ENCODE measurements around the gene PRPF8.

The PRPF8 gene

DNA sequence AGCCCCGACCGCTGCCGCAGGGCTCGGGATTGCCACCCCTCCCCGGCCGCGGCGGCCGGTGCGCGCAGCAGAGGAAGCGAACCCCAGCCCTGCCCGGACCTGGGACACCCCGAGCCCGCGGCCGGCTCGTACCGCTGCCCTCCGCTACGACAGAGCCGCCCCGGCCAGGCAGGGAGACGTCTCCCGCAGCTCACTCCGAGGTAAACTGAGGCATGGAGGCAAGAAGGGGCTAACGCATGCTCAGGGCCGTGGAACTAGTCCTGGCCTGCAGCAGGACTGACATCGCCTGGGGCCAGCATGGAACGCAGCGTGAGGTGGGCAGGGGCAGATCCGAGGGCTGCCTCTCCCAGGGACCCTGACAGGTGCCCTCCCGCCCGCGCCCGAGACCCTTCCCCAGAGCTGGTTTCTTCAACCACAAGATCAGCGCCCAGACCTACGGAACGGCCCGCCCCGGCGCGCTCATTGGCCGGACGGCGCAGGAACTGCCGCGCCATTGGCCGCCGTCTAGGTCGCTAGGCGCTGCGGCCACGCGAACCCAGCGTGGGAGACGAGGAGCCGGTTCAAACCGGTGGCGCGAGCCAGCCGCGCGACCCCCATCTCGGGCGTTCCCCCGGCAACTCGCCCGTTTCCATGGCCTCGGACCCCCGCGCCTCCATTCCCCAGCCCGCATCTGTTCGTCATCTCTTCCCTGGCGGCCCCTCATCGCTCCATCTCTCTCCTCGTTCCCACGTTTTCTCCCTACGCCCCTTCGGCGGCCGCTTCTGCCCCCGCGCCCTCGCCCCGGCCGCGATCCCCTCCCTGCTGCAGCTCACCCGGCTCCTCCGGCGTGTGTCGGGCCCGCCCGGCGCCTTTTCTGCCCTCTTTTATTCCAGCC lies 56.4 kb downstream of the PRPF8 start, which contains the start of gene SLC43A2:
SLC43A2 (minus strand) TSS at position 853 of the 874 bp plus-strand sequence. CDS start 960 bp downstream, outside the sequence.
- peak; percentile 42 to 65 (median 45) for DNase-seq (ENCODE audit: low read depth in 3 of 3, low spot score in 1 of 3)

DNA sequence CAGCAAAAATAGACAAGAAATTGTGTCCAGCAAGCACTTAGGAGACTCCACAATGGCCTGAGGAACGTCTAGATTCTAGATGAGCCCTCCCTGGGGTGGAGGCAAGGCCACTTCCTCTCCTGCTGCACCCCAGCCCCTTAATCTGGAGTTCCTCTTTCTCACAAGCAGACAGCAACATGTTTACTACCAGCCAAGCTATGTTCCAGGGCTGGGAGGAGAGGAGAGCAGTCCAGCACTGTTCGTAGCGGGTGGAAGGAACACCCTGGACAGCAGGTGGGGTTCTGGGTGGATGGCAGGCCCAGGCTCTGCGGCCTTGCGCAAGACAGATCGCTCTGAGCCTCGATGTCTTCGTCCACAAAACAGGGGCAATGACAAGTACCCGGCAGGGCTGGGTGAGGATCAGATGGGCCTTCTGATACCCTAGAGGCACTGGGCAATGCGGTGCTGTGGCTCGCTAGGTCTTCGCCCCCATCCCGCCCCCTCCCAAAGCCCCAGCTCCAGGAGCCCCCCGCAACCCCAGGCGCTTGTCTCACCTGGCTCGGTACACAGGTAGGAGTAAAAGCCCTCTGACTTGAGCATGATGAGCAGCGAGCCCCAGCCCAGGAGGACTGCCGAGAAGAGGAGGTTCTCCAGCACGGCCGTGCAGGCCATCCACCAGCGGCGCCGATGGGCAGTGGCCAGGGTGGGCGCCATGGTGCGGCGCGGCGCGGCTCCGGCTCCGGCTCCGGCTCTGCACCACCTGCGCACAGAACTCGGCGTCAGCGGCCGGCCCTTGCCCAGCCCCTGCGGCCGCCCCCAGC lies 57.3 kb downstream of the PRPF8 start:
- DNase-seq (ENCODE audit: low read depth in 3 of 3, low spot score in 1 of 3) = no peak

DNA sequence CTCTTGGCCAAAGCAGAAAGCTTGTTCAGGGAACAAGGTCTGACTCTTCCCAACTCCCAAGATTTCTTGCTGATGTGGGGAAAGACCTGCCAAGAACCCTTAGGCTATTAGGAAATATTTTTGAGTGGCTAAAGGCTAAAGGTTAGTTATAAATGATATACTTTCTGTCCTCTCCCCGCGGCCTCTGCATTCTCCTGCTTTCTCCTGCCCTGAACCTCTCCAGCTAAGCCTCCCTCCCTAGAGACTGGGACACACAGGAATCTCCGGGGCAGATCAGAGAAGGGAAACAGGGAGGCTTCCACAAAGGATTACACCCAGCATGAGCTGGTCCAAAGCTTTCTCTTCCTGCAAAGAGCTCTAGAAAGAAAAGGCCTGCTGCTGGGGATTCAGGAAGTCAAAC lies 58.3 kb downstream of the PRPF8 start:
- no peak for DNase-seq (ENCODE audit: low read depth in 3 of 3, low spot score in 1 of 3)

DNA sequence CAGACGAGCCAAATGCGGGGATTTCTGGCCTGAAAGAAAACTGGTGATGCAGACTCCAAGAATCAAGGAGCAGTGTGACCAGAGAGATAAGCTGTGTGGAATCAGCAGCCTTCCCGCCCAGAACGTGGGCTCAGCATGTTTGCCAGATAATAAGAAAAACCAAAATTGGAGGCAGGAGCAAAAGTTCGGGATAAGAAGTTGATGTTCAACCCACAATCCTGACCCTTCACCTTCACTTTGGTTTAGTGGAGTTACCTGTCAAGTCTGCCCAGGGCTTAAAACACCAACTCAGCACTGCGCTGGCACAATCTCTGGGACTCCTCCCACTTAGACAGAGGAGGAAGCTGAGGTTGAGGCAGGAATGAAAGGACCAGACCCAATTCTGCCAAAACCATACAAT lies 59.1 kb downstream of the PRPF8 start:
- no peak for DNase-seq (ENCODE audit: low read depth in 3 of 3, low spot score in 1 of 3)

DNA sequence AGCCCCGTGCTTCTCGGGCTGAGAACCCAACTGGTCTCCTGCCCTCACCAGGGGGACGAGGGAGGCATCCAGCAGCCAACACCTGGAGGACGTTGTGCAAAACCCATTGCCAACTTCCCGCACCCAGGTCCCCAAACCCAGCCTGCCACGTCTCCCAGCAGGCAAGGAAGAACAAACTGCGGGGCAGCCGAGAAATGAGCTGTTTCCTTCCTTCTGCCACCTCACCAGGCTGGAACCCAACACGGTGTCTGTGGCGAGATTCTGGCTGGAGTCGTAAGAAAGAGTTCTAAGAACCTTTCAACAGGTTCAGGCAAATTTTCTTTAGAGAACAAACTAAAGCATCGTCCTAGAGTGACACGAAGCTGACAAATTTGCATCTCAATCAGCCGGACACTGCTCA lies 59.6 kb downstream of the PRPF8 start:
- no peak for DNase-seq (ENCODE audit: low read depth in 3 of 3, low spot score in 1 of 3)

DNA sequence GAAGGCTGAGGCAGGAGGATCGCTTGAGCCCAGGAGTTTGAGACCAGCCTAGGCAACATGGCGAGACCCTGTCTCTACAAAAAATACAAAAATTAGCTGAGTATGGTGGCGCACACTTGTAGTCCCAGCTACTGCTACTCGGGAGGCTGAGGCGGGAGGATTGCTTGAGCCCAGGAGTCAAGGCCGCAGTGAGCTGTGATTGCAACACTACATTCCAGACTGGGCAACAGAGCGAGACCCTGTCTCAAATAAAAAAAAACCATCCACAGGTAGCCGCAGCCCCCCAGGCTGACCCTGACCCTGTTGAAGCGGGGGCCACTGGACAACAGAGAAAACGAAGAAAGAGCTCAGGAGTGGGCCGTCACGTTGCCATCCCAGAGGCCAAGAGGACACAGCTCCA lies 60.0 kb downstream of the PRPF8 start:
- DNase-seq (ENCODE audit: low read depth in 3 of 3, low spot score in 1 of 3) = no peak

DNA sequence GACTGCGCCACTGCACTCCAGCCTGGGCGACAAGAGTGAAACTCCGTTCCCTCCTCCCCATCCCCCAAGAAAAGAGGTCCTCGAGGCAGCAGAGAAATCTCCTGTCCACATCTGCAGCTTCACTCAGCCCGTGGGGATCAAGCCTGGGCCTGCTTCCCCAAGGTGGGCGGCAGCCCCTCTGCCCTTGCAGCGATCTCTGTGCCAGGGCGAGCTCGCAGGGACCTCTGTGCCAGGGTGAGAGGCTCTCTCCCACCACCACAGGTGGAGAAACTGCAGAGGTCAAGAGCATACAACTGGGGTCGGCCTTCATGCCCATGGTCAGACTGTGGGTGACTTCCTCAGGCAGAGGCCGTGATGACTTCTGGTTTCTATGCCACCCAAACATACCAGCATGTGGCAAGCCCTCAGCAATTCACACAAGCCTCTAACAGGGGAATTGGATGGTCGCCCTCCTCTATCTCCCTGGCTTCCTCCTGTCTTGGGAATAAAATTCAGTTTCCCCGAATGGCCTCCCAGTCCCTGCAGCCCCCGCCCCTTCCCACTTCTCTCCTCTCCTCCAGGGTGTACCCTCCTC lies 61.5 kb downstream of the PRPF8 start:
- no peak for DNase-seq (ENCODE audit: low read depth in 3 of 3, low spot score in 1 of 3)

DNA sequence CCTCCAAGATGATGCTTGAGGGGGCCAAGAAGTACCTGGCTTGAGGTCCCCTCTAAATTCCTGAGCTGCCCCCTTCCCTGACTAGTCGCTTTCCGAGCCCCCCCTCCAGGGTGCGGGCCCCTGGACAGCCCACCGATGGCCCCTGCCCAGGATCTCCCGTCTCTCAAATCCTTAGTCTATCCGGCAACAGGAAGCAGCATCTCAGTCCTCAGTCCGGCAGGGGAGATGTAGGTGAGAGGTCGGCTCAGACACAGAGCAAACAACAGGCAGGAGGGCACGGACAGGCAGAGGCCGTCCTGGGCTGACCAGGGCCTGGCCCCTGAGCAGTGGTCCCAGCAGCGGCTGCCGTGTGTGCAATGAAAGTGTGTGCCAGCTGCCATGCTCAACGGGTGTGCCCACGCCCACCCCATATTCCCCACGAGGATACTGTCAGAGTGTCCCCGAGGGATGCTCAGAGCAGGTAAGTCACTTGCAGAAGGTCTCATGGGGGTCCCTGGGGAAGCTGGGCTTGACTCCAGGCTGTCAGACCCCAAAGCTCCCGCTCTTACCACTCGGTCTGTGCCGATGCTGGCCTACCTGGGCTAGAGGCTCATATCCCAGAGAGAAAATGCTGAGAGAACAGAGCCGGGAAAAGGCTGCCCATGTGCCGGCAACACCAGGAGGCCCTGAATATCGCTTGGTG lies 63.3 kb downstream of the PRPF8 start:
- DNase-seq (ENCODE audit: low read depth in 3 of 3, low spot score in 1 of 3) = no peak

DNA sequence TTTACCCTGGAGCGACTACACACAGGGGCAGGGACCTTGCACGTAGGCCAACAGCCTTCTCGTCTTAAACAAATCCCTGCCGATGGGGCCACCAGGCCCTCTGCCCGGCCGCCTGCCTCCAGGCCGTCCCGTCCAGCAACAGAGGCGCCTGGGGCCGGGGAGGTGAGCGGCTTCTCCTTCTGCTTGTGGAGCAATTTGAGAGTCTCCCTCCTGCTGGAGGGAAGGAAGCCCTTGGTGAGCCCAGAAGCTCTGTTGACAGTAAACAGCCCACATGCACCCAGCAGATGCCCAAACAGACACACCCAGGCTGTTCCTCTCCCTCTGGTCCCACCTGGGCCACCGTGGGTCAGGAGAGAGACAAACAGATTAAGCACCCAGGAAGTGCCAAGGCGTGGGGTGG lies 64.2 kb downstream of the PRPF8 start:
- no peak for DNase-seq (ENCODE audit: low read depth in 3 of 3, low spot score in 1 of 3)

DNA sequence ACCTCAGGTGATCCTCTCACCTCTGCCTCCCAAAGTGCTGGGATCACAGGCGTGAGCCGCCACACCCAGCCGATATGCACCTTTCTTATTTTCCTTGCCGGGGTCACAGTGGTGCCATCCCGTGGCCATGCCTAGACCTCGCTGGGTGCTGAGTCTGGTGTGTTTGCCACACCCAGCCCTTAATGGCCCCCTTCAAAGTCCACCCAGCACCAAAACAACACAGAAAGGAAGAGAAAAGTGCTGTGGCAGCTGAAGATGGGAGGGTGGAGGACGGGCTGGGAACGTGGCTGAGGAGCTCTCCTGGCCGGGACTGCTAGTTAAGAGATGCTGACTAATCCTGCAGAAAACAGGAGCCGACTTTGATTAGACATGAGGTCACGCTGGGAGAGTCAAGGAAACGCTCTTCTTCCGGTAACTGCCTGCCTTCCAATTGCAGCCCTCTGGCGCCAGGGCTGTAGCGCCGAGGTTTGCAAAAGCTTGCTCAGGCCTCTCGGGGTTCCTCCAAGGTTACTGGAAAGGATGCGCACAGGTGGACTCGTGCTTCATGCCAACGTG lies 67.0 kb downstream of the PRPF8 start:
- DNase-seq (ENCODE audit: low read depth in 3 of 3, low spot score in 1 of 3) = no peak

DNA sequence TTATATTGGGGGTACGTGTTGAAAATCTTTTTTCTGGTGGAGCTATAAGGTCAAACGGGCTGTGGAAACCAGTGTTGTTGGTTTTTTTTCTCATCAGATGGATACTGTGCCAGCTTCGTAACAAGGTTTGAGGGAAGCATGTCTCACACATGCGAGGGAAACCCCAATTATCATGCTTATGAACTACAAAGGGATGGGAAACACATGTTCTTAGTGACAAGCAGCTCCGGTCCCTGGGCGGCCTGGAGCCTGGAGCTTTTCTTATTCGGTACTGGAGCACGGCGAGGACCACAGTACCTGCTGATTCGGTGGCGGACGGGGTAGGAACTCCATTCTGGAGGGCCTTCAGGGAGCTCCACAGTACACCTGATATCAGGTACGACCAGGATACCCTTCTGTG lies 68.6 kb downstream of the PRPF8 start:
- no peak for DNase-seq (ENCODE audit: low read depth in 3 of 3, low spot score in 1 of 3)

DNA sequence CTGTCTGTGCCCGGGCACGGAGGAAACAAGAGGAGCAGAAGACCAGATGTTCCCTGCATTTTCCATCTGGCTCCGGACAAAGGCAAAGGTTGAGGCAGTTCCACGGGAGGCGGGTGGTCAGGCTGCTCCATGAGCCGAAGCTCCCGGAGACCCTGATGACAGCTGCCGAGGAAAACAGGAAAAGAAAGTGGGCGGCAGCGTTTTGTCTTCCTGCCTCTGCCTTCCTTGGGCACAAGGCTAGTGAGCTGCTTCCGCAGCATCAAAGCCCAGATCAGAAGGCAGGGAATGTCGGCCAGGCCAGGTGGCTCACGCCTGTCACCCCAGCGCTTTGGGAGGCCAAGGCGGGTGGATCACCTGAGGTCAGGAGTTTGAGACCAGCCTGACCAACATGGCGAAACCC lies 72.3 kb downstream of the PRPF8 start:
- no peak for DNase-seq (ENCODE audit: low read depth in 3 of 3, low spot score in 1 of 3)

DNA sequence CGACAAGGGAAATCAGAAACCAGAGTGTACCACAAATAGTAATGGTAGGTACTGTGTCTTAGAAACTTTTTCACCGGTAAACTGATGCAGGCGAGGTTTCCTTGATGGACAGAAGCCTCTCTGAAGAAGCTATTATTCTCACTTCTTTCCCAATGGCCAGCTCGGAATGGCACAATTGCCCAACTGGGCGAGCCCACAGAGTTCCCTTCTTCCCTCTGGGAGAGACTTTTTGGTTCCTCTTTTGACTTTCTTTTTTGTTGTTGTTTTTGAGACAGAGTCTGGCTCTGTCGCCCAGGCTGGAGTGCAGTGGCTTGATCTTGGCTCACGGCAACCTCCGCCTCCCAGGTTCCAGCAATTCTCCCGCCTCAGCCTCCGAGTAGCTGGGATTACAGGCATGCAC lies 73.0 kb downstream of the PRPF8 start:
- no peak for DNase-seq (ENCODE audit: low read depth in 3 of 3, low spot score in 1 of 3)

DNA sequence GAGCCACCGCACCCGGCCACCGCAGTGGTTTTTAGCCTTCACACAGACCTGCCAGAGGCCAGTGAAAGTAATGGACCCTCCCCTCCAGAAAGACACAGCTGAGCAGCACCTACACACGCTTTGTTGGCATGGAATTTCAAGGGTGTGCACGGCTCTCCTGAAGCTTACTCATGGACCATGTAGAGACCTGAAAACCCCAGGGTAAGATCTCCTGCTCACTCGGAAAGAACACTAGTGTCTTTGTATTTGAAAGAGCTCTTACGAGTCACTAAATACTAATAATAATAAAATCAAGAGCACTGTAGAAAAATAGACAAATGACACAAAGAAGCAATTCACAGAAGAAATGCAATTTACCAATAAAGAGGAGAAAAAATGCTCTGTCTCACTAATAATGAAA lies 76.0 kb downstream of the PRPF8 start:
- no peak for DNase-seq (ENCODE audit: low read depth in 3 of 3, low spot score in 1 of 3)

DNA sequence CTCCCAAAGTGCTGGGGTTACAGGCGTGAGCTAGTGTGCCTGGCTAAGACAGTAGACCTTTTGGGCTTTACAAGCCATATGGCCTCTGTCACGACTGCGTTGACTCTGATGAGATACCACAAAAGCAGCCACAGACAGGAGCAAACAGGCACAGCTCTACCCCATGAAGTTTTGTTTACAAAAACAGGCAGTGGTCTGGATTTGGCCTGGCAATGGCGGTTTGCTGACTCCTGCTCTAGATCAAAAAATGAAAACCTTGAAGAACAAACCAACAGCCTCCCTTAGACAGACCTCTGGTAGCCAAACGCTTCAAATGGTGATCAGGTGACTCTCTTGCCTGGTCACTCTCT lies 76.7 kb downstream of the PRPF8 start:
- no peak for DNase-seq (ENCODE audit: low read depth in 3 of 3, low spot score in 1 of 3)

DNA sequence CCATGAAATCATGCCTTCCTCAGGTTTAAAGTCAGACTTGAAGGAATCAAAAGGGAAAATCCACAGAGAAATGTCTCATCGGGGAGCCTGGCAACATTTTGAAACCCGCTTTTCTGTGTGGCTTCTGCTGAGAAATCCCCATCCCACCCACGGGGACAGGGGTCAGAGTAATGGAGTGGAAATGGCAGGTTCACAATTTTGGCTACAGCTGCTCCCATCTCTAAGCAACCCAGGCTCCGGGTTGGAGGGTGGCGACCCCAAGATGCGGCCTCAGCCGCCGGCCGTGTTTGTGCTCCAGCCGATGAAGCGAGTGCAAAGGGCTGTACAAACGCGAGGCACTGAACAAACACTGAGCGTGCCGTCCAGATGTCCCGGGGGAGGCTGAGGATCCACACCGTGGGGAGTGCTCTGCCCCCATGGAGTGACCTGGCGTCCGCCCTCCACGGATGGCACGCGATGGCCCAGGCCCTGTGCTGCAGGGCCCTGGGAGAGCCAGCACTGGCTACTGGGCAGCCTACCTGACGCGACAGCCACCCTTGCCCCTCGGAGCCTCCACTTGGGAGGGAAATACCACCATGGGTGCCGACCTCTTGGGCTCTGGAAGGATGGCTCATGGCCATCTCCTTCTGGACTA lies 78.2 kb downstream of the PRPF8 start:
- DNase-seq (ENCODE audit: low read depth in 3 of 3, low spot score in 1 of 3) = no peak

DNA sequence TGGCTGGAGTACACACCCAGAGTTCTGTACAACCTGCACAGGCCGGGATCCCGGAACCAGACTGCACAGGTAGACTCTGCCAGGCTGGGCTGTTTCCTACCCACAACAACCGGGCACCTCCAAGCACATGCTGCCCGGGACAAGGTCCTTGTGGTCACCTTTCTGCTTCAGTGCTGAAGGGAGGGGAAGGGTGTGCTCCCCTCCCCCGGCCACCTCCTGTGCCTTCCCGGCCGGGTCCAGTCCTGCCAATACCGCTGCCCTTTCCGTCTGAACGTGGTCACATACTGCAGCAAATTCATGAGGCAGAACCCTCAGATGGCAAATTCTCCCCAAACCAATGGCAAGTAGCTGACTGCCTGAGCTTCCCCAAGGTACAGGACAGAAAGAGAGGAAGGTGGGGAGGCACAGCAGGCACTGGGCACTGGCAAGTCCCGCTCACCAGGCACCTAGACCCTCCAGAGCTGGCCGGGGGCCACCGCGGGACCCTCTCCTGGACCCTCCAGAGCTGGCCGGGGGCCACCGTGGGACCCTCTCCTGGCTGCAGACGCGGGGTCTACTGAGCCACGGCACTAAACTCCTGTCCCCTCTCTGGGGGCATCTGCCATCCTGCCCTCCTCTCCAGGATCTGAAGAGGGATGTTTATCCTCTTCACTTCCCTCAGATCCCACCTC lies 78.9 kb downstream of the PRPF8 start:
- no peak for DNase-seq (ENCODE audit: low read depth in 3 of 3, low spot score in 1 of 3)

DNA sequence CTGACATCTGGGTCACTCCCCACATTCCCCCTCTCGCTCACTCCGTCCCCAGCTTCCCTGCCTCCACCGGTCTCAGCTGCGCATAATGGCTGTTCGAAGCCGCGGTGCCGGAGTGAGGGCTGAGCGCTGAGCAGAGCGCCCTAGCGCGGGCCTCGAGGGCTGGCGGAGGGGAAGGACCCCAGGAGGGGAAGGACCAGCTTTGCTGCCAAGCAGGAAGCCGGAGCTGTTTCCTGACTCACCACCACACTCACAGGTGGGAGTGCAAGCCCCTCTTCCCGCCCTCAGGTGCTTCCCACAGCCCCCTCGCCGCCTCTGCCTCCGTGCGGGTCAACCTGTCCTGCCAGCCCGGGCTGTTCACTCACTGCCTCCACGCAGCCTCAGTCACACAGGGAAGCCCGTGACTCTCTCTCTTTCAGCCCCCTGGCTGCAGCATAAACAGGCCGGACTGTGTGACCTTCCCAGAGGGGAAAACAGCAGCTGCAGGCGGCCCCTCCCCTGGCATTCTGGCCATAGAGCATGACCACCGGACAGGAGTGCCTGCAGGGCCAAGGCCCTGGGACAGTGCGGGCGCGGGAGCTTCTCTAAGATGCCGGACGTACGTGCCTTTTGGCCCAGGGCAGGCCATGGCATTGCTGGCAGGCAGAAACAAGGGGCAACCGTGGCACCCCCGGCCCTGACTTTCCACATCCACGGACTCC lies 79.7 kb downstream of the PRPF8 start:
- DNase-seq (ENCODE audit: low read depth in 3 of 3, low spot score in 1 of 3) = no peak

DNA sequence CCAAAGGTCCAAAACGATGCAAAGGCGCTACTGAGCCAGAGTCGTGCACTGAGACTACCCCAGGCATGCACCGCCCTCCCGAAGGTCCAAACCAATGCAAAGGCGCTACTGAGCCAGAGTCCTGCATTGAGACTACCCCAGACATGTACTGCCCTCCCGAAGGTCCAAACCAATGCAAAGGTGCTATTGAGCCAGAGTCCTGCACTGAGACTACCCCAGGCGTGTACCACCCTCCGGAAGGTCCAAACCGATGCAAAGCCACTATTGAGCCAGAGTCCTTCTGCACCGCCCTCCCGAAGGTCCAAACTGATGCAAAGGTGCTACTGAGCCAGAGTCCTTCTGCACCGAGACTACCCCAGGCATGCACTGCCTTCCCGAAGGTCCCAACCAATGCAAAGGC lies 83.1 kb downstream of the PRPF8 start:
- DNase-seq (ENCODE audit: low read depth in 3 of 3, low spot score in 1 of 3) = no peak

All from stimulated activated CD4-positive, alpha-beta T cell treated with anti-CD3 and anti-CD28 coated beads, TNF-alpha, amount 100 ng/mL, for 1 hour (primary cell).